ENCODE results near the gene GRAMD1B.

GRAMD1B gene

DNA sequence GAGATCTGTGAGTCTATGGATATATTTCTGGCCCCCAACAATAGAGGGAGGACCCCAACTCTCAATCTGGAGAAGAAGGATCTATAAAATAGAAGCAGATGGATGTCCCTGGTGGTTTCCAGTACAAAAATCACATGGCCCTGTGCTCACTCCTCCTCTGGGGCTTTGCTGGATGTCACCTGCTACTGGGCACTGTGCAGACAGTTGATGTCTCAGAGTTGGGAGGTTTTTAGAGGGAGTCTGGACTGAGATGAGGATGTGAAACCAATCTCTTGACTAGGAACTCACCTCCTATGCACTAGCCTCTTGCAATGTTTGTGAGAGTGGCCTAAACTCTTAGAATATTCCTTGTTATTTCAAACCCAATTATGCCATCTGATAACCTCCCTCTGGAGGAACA, 117.1 kb downstream of the GRAMD1B start:
- H3K27ac ChIP-seq (ENCODE audit: low read depth in 2 of 2, low read length in 2 of 2), result no peak overlapping the region
- no peaks in the 10 kb centered on the region for H3K36me3 ChIP-seq (ENCODE audit: control insufficient read depth in 2 of 2, insufficient read depth in 2 of 2, low read length in 2 of 2)
- H3K27me3 ChIP-seq (ENCODE audit: control insufficient read depth in 2 of 2, insufficient read depth in 2 of 2, low read length in 2 of 2), result no peaks in the 10 kb centered on the region
- H3K4me3 ChIP-seq (ENCODE audit: low read length in 2 of 2), result no peak overlapping the region
- no peaks in the 10 kb centered on the region for H3K4me1 ChIP-seq (ENCODE audit: control insufficient read depth in 2 of 2, insufficient read depth in 2 of 2, low read length in 2 of 2)
- no peak overlapping the region for H3K9ac ChIP-seq (ENCODE audit: low read depth in 1 of 2, low read length in 2 of 2)
- H3K9me3 ChIP-seq (ENCODE audit: control insufficient read depth in 2 of 2, low read length in 2 of 2), result no peaks in the 10 kb centered on the region

GRCh38 chr11:123548774-123549173, 118.7 kb downstream of the GRAMD1B start:
- H3K4me3 ChIP-seq (ENCODE audit: low read length in 2 of 2), result no peak overlapping the region
- H3K27ac ChIP-seq (ENCODE audit: low read depth in 2 of 2, low read length in 2 of 2), result no peak overlapping the region
- no peaks in the 10 kb centered on the region for H3K9me3 ChIP-seq (ENCODE audit: control insufficient read depth in 2 of 2, low read length in 2 of 2)
- H3K27me3 ChIP-seq (ENCODE audit: control insufficient read depth in 2 of 2, insufficient read depth in 2 of 2, low read length in 2 of 2), result no peaks in the 10 kb centered on the region
- no peaks in the 10 kb centered on the region for H3K36me3 ChIP-seq (ENCODE audit: control insufficient read depth in 2 of 2, insufficient read depth in 2 of 2, low read length in 2 of 2)
- H3K4me1 ChIP-seq (ENCODE audit: control insufficient read depth in 2 of 2, insufficient read depth in 2 of 2, low read length in 2 of 2), result no peaks in the 10 kb centered on the region
- no peak overlapping the region for H3K9ac ChIP-seq (ENCODE audit: low read depth in 1 of 2, low read length in 2 of 2)

- H3K9ac ChIP-seq (ENCODE audit: low read depth in 1 of 2, low read length in 2 of 2), result no peak overlapping the region
- no peaks in the 10 kb centered on the region for H3K4me1 ChIP-seq (ENCODE audit: control insufficient read depth in 2 of 2, insufficient read depth in 2 of 2, low read length in 2 of 2)
- H3K27ac ChIP-seq (ENCODE audit: low read depth in 2 of 2, low read length in 2 of 2), result no peak overlapping the region
Measured at GRCh38 chr11:123549926-123550917, 120.2 kb downstream of the GRAMD1B start.

GRCh38 chr11:123551079-123551478, 121.0 kb downstream of the GRAMD1B start:
- Histone ChIP-seq H3K9ac (ENCODE audit: low read depth in 1 of 2, low read length in 2 of 2) (no peak overlapping the region), H3K36me3 (ENCODE audit: control insufficient read depth in 2 of 2, insufficient read depth in 2 of 2, low read length in 2 of 2) (no peaks in the 10 kb centered on the region), H3K9me3 (ENCODE audit: control insufficient read depth in 2 of 2, low read length in 2 of 2) (no peaks in the 10 kb centered on the region), H3K4me3 (ENCODE audit: low read length in 2 of 2) (no peak overlapping the region), H3K4me1 (ENCODE audit: control insufficient read depth in 2 of 2, insufficient read depth in 2 of 2, low read length in 2 of 2) (no peaks in the 10 kb centered on the region), H3K27me3 (ENCODE audit: control insufficient read depth in 2 of 2, insufficient read depth in 2 of 2, low read length in 2 of 2) (no peaks in the 10 kb centered on the region), H3K27ac (ENCODE audit: low read depth in 2 of 2, low read length in 2 of 2) (no peak overlapping the region)

More at GRCh38 chr11:123549926-123550917, 120.2 kb downstream of the GRAMD1B start:
- H3K27me3 ChIP-seq (ENCODE audit: control insufficient read depth in 2 of 2, insufficient read depth in 2 of 2, low read length in 2 of 2), result no peaks in the 10 kb centered on the region
- no peak overlapping the region for H3K4me3 ChIP-seq (ENCODE audit: low read length in 2 of 2)
- H3K36me3 ChIP-seq (ENCODE audit: control insufficient read depth in 2 of 2, insufficient read depth in 2 of 2, low read length in 2 of 2), result no peaks in the 10 kb centered on the region
- H3K9me3 ChIP-seq (ENCODE audit: control insufficient read depth in 2 of 2, low read length in 2 of 2), result no peaks in the 10 kb centered on the region

- Histone ChIP-seq H3K9me3 (ENCODE audit: control insufficient read depth in 2 of 2, low read length in 2 of 2) (no peaks in the 10 kb centered on the region), H3K4me1 (ENCODE audit: control insufficient read depth in 2 of 2, insufficient read depth in 2 of 2, low read length in 2 of 2) (peaks cover 0 to 6% of the 10 kb centered on the region in 2 donors), H3K36me3 (ENCODE audit: control insufficient read depth in 2 of 2, insufficient read depth in 2 of 2, low read length in 2 of 2) (no peaks in the 10 kb centered on the region), H3K4me3 (ENCODE audit: low read length in 2 of 2) (no peak overlapping the region), H3K27ac (ENCODE audit: low read depth in 2 of 2, low read length in 2 of 2) (no peak overlapping the region), H3K27me3 (ENCODE audit: control insufficient read depth in 2 of 2, insufficient read depth in 2 of 2, low read length in 2 of 2) (peaks cover 0 to 5% of the 10 kb centered on the region in 2 donors), H3K9ac (ENCODE audit: low read depth in 1 of 2, low read length in 2 of 2) (no peak overlapping the region)
Measured at GRCh38 chr11:123556633-123557032, 126.6 kb downstream of the GRAMD1B start.

DNA sequence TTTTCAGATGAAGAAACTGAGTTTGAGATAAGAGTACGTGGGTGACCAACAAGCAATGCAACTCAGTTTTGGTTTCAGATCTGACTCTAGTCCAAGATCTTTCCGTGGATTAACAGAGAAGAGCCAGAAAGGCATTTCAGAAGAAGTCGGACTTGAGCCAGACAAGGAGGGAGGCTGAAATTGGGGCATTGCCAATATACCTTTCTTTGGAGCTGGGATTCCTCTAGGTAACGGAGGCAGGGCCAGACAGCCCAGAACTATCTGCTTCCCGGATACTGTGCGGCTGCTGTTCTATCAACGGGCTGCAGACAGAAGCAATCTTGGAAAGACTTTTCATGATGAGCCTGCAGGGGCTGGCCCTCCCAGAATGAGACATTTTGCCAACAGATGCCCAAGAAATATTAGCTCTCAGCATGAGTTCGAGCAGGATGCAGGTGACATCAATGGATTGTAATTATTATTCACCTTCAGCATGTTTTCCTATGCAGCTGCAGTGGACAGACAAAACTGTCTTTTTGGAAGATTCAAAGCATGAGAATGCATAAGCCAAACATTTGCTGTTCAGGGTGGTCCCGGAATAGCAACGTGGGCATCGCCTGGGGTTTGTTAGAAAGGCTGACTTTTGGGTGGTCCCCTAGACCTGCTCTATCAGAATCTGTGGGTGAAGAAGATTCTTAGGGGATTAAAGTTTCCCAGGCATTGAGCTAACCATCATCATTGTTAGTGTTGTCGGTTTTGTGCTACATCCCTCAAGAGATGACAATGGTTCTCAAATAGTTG, 128.7 kb downstream of the GRAMD1B start:
- Histone ChIP-seq H3K27me3 (ENCODE audit: control insufficient read depth in 2 of 2, insufficient read depth in 2 of 2, low read length in 2 of 2) (peaks cover 0 to 5% of the 10 kb centered on the region in 2 donors), H3K9ac (ENCODE audit: low read depth in 1 of 2, low read length in 2 of 2) (no peak overlapping the region), H3K4me3 (ENCODE audit: low read length in 2 of 2) (no peak overlapping the region), H3K4me1 (ENCODE audit: control insufficient read depth in 2 of 2, insufficient read depth in 2 of 2, low read length in 2 of 2) (peaks cover 0 to 6% of the 10 kb centered on the region in 2 donors), H3K36me3 (ENCODE audit: control insufficient read depth in 2 of 2, insufficient read depth in 2 of 2, low read length in 2 of 2) (no peaks in the 10 kb centered on the region), H3K27ac (ENCODE audit: low read depth in 2 of 2, low read length in 2 of 2) (no peak overlapping the region), H3K9me3 (ENCODE audit: control insufficient read depth in 2 of 2, low read length in 2 of 2) (no peaks in the 10 kb centered on the region)

- peak overlapping the region in 1 of 2 donors; percentile 50 for H3K4me3 ChIP-seq (ENCODE audit: low read length in 2 of 2)
- H3K9me3 ChIP-seq (ENCODE audit: control insufficient read depth in 2 of 2, low read length in 2 of 2), result no peaks in the 10 kb centered on the region
- peaks cover 0 to 6% of the 10 kb centered on the region in 2 donors for H3K4me1 ChIP-seq (ENCODE audit: control insufficient read depth in 2 of 2, insufficient read depth in 2 of 2, low read length in 2 of 2)
- H3K27me3 ChIP-seq (ENCODE audit: control insufficient read depth in 2 of 2, insufficient read depth in 2 of 2, low read length in 2 of 2), result peaks cover 0 to 5% of the 10 kb centered on the region in 2 donors
- no peaks in the 10 kb centered on the region for H3K36me3 ChIP-seq (ENCODE audit: control insufficient read depth in 2 of 2, insufficient read depth in 2 of 2, low read length in 2 of 2)
- H3K27ac ChIP-seq (ENCODE audit: low read depth in 2 of 2, low read length in 2 of 2), result no peak overlapping the region
- H3K9ac ChIP-seq (ENCODE audit: low read depth in 1 of 2, low read length in 2 of 2), result no peak overlapping the region
Measured at GRCh38 chr11:123559523-123559955, 129.5 kb downstream of the GRAMD1B start.

GRCh38 chr11:123560006-123560405, 129.9 kb downstream of the GRAMD1B start:
- H3K9me3 ChIP-seq (ENCODE audit: control insufficient read depth in 2 of 2, low read length in 2 of 2), result no peaks in the 10 kb centered on the region
- peak overlapping the region; percentile 27 to 50 for H3K4me3 ChIP-seq (ENCODE audit: low read length in 2 of 2)
- no peak overlapping the region for H3K9ac ChIP-seq (ENCODE audit: low read depth in 1 of 2, low read length in 2 of 2)
- H3K27ac ChIP-seq (ENCODE audit: low read depth in 2 of 2, low read length in 2 of 2), result no peak overlapping the region
- peaks cover 0 to 6% of the 10 kb centered on the region in 2 donors for H3K4me1 ChIP-seq (ENCODE audit: control insufficient read depth in 2 of 2, insufficient read depth in 2 of 2, low read length in 2 of 2)
- peaks cover 0 to 5% of the 10 kb centered on the region in 2 donors for H3K27me3 ChIP-seq (ENCODE audit: control insufficient read depth in 2 of 2, insufficient read depth in 2 of 2, low read length in 2 of 2)
- no peaks in the 10 kb centered on the region for H3K36me3 ChIP-seq (ENCODE audit: control insufficient read depth in 2 of 2, insufficient read depth in 2 of 2, low read length in 2 of 2)

DNA sequence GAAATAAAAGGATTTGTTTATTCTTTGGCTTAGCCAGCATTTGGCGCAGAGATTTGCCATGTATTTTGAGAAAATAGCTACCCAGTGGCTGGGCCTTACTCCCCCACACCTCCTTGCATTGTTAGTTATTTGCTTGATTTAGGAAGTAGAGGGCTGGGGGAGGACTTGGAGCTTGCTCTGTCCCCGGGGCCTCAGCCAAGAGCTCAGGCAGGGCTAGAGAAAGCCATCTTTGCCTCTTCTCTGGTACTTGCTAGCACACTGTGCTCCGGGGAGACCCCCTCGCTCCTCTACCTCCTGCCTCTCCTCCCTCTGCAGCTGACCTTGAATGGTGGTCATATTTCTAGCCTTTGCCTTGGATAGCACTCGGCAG, 131.3 kb downstream of the GRAMD1B start:
- Histone ChIP-seq H3K4me3 (ENCODE audit: low read length in 2 of 2) (no peak overlapping the region), H3K36me3 (ENCODE audit: control insufficient read depth in 2 of 2, insufficient read depth in 2 of 2, low read length in 2 of 2) (no peaks in the 10 kb centered on the region), H3K27ac (ENCODE audit: low read depth in 2 of 2, low read length in 2 of 2) (no peak overlapping the region), H3K4me1 (ENCODE audit: control insufficient read depth in 2 of 2, insufficient read depth in 2 of 2, low read length in 2 of 2) (peaks cover 0 to 6% of the 10 kb centered on the region in 2 donors), H3K9me3 (ENCODE audit: control insufficient read depth in 2 of 2, low read length in 2 of 2) (no peaks in the 10 kb centered on the region), H3K27me3 (ENCODE audit: control insufficient read depth in 2 of 2, insufficient read depth in 2 of 2, low read length in 2 of 2) (peaks cover 0 to 5% of the 10 kb centered on the region in 2 donors), H3K9ac (ENCODE audit: low read depth in 1 of 2, low read length in 2 of 2) (no peak overlapping the region)

DNA sequence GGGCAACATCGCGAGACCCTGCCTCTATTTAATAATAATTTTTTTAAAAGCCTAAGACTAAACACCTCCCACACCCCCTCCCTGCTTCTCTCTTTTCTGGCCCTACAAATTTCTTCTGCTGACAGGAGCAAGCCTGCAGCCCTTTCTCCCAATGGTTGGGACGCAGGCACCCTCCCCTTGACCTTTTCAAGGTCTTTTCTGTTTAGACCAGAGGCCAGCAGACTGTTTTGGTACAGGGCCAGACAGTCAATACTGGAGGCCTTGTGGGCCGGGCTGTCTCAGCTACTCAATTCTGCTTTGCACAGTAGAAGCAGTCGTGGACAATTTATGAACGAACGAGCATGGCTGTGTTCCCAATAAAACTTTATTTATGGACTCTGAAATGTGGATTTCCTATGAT, 132.1 kb downstream of the GRAMD1B start:
- no peak overlapping the region for H3K9ac ChIP-seq (ENCODE audit: low read depth in 1 of 2, low read length in 2 of 2)
- H3K4me3 ChIP-seq (ENCODE audit: low read length in 2 of 2), result no peak overlapping the region

More for the DNA sequence above, 132.1 kb downstream of the GRAMD1B start:
- no peaks in the 10 kb centered on the region for H3K9me3 ChIP-seq (ENCODE audit: control insufficient read depth in 2 of 2, low read length in 2 of 2)
- no peak overlapping the region for H3K27ac ChIP-seq (ENCODE audit: low read depth in 2 of 2, low read length in 2 of 2)
- no peaks in the 10 kb centered on the region for H3K36me3 ChIP-seq (ENCODE audit: control insufficient read depth in 2 of 2, insufficient read depth in 2 of 2, low read length in 2 of 2)
- peaks cover 0 to 6% of the 10 kb centered on the region in 2 donors for H3K4me1 ChIP-seq (ENCODE audit: control insufficient read depth in 2 of 2, insufficient read depth in 2 of 2, low read length in 2 of 2)
- peaks cover 0 to 5% of the 10 kb centered on the region in 2 donors for H3K27me3 ChIP-seq (ENCODE audit: control insufficient read depth in 2 of 2, insufficient read depth in 2 of 2, low read length in 2 of 2)
